Ishikawa (cell line): ENCODE data around the gene EPPIN.

Source experiments
- CEBPB ChIP-seq: IDR thresholded peaks from 2 replicates; pipeline ENCODE4 v1.6.1; 2012
- EP300 ChIP-seq: IDR thresholded peaks from 2 replicates; pipeline ENCODE4 v1.6.1; 2012; ENCODE audit warnings: borderline replicate concordance
- FOXM1 ChIP-seq: IDR thresholded peaks from 2 replicates; pipeline ENCODE4 v1.6.1; 2012; ENCODE audit warnings: low read depth, borderline replicate concordance
- MAX ChIP-seq: IDR thresholded peaks from 2 replicates; pipeline ENCODE4 v1.6.1; 2012
- NFIC ChIP-seq: IDR thresholded peaks from 2 replicates; pipeline ENCODE4 v1.6.1; 2012
- RAD21 ChIP-seq: IDR thresholded peaks from 2 replicates; pipeline ENCODE4 v1.6.1; 2012; ENCODE audit warnings: low read depth
- TAF1 ChIP-seq: IDR thresholded peaks from 2 replicates; pipeline ENCODE4 v1.6.1; 2012; ENCODE audit warnings: low read depth, mild to moderate bottlenecking
- TCF12 ChIP-seq: IDR thresholded peaks from 2 replicates; pipeline ENCODE4 v1.6.1; 2012; ENCODE audit warnings: low read depth
- TEAD4 ChIP-seq: IDR thresholded peaks from 2 replicates; pipeline ENCODE4 v1.6.1; 2012
- YY1 ChIP-seq: IDR thresholded peaks from 2 replicates; pipeline ENCODE4 v1.6.1; 2012; ENCODE audit warnings: low read depth
- ZBTB7A ChIP-seq: IDR thresholded peaks from 2 replicates; pipeline ENCODE4 v1.6.1; 2012; ENCODE audit warnings: low read depth
- TF ChIP-seq, protein P1 (sequence below): IDR thresholded peaks from 2 replicates; pipeline ENCODE4 v1.6.1; 2012; ENCODE audit warnings: low read depth, mild to moderate bottlenecking
- TF ChIP-seq, protein P2 (sequence below): IDR thresholded peaks from 2 replicates; pipeline ENCODE4 v1.6.1; 2012

DNA sequence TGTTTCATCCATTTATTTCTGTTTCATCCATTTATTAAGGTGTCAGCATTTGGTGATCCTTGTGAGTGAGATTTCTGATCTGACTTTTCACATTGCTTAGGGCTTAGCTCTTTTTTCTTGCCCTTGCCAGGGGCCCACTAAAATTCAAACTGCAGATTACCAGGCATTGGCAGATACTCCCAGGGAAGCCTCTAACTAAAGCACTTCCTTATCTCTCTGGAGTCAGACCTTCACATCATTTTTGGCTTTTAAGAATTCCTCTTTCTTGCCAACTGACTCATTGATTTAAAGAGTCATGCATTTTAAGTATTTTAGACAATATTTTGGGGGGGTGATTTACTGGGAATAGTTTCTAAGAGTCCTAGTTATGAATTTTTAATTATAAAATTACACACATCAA is 34.5 kb upstream of the EPPIN start:
- TF ChIP-seq TEAD4 (no peak), RAD21 (no peak), YY1 (no peak), TAF1 (no peak), FOXM1 (no peak), NFIC (no peak), MAX (no peak), TCF12 (no peak), EP300 (no peak), ZBTB7A (no peak), CEBPB (no peak)
- TF ChIP-seq, protein P1, sequence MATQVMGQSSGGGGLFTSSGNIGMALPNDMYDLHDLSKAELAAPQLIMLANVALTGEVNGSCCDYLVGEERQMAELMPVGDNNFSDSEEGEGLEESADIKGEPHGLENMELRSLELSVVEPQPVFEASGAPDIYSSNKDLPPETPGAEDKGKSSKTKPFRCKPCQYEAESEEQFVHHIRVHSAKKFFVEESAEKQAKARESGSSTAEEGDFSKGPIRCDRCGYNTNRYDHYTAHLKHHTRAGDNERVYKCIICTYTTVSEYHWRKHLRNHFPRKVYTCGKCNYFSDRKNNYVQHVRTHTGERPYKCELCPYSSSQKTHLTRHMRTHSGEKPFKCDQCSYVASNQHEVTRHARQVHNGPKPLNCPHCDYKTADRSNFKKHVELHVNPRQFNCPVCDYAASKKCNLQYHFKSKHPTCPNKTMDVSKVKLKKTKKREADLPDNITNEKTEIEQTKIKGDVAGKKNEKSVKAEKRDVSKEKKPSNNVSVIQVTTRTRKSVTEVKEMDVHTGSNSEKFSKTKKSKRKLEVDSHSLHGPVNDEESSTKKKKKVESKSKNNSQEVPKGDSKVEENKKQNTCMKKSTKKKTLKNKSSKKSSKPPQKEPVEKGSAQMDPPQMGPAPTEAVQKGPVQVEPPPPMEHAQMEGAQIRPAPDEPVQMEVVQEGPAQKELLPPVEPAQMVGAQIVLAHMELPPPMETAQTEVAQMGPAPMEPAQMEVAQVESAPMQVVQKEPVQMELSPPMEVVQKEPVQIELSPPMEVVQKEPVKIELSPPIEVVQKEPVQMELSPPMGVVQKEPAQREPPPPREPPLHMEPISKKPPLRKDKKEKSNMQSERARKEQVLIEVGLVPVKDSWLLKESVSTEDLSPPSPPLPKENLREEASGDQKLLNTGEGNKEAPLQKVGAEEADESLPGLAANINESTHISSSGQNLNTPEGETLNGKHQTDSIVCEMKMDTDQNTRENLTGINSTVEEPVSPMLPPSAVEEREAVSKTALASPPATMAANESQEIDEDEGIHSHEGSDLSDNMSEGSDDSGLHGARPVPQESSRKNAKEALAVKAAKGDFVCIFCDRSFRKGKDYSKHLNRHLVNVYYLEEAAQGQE = no peak
- TF ChIP-seq, protein P2, sequence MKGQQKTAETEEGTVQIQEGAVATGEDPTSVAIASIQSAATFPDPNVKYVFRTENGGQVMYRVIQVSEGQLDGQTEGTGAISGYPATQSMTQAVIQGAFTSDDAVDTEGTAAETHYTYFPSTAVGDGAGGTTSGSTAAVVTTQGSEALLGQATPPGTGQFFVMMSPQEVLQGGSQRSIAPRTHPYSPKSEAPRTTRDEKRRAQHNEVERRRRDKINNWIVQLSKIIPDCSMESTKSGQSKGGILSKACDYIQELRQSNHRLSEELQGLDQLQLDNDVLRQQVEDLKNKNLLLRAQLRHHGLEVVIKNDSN = no peak
